ENCODE measurements around the gene OR5B17. TPM values are rescaled to one million over a fixed set of nuclear protein-coding genes. Genes with fewer than 3 reads are reported as not detected.

The OR5B17 gene
- not detected in 2 replicates for total RNA-seq

DNA sequence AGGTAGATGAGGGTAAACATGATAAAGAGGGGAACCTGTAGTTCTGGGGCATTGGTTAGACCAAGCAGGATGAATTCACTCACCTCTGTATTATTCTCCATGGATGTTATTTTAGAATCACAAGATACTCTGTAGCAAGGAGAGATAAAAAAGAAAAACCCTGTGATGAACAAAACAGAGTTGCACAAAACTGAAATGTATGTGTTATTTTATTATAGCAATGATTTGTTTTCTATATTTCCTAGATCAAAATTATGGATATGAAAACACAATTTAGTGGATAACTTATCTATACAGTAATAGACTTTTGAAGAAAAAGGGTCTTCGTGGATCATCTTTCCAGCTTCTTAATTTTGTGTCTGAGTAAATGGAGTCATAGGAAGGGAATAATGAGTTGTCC is at the start of gene OR5B17:
Gene OR5B17, minus strand, starts transcription at position 101 of the 400 bp plus-strand sequence. Its CDS starts 0 bp downstream, at position 101.

DNA sequence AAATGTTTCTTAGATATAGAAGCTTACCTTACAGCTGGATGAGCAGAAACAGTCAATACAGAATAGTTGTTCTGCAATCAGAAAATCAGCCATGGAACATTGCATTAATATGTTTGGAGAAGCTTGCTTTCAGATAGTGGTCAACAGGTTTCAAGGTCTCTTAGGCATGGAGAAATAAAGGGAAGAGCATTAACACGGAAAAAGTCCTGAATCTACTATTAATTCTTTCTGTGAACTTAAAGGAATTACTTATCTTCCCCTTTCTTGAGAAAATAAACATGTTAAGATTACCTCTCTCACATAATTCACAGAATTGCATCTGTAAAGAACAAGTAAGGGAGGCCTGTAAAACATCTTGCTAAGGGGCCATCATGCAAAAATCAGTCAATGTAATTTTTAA is 47.9 kb upstream of the OR5B17 start, which contains the start of gene OR5B3:
Gene OR5B3, minus strand, starts transcription at position 101 of the 400 bp plus-strand sequence. CDS start 3,465 bp downstream, outside the sequence.

Other genes with a start within 250 kb of the OR5B17 start
- not detected in 2 replicates for gene OR9I1, start 233.5 kb downstream of the OR5B17 start, total RNA-seq
- gene OR9Q2, start 170.0 kb downstream of the OR5B17 start, total RNA-seq = not detected in 2 replicates
- not detected in 2 replicates for gene OR1S2, start 154.9 kb downstream of the OR5B17 start, total RNA-seq
- gene OR1S1, start 146.3 kb downstream of the OR5B17 start, total RNA-seq = not detected in 2 replicates
- not detected in 2 replicates for gene OR10Q1, start 130.2 kb downstream of the OR5B17 start, total RNA-seq
- not detected in 2 replicates for gene OR10W1, start 90.8 kb downstream of the OR5B17 start, total RNA-seq
- gene OR5B3, start 47.8 kb upstream of the OR5B17 start, total RNA-seq = not detected in 2 replicates
- gene OR5B2, start 69.1 kb upstream of the OR5B17 start, total RNA-seq = not detected in 2 replicates
- not detected in 2 replicates for gene OR5B12, start 83.2 kb upstream of the OR5B17 start, total RNA-seq
- gene OR5B21, start 149.0 kb upstream of the OR5B17 start, total RNA-seq = not detected in 2 replicates
- 3.8 and 5.9 TPM in 2 replicates for gene LPXN, start 216.8 kb upstream of the OR5B17 start, total RNA-seq
- 26.3 and 40.2 TPM in 2 replicates for gene ZFP91, start 220.0 kb upstream of the OR5B17 start, total RNA-seq